PFSK-1 (cell line): ENCODE data around the gene KAZN.

Experiments
- FOXP2 ChIP-seq: optimal IDR thresholded peaks from 2 replicates; pipeline ENCODE3; 2011; ENCODE audit warnings: borderline replicate concordance, control low read depth, inconsistent platforms; ENCODE audit not compliant: insufficient read depth; ENCODE audit errors: extremely low read length, extremely low read depth
- POLR2AphosphoS5 ChIP-seq: IDR thresholded peaks from 2 replicates; pipeline ENCODE4 v1.6.1; 2012; ENCODE audit warnings: low read depth, mild to moderate bottlenecking, control low read depth, low read length, moderate library complexity
- REST ChIP-seq, 2 experiments: IDR thresholded peaks; 2 replicates each; pipeline versions ENCODE4 v1.6.1 to v1.8.0; 2011 to 2012; ENCODE audit warnings: low read depth in 2 of 2, low read length in 2 of 2, control low read depth in 1 of 2, inconsistent platforms in 1 of 2, mild to moderate bottlenecking in 1 of 2, moderate library complexity in 1 of 2; ENCODE audit not compliant: insufficient read depth in 1 of 2
- SIN3A ChIP-seq: IDR thresholded peaks from 2 replicates; pipeline ENCODE4 v1.6.1; 2012; ENCODE audit warnings: mild to moderate bottlenecking, low read length, moderate library complexity, borderline replicate concordance; ENCODE audit not compliant: insufficient read depth
- TAF1 ChIP-seq: IDR thresholded peaks from 2 replicates; pipeline ENCODE4 v1.6.1; 2012; ENCODE audit warnings: low read length, control low read depth, borderline replicate concordance; ENCODE audit not compliant: insufficient read depth

Gene KAZN

GRCh38 chr1:14964711-14965055 is 366.2 kb downstream of the KAZN start:
- TF ChIP-seq FOXP2 (no peak), SIN3A (no peak), POLR2AphosphoS5 (no peak), TAF1 (no peak), REST (IDR thresholded peaks at IDR 0.05; ENCODE audit: insufficient read depth in 1 of 2, low read depth in 2 of 2, low read length in 2 of 2) (no peak)

GRCh38 chr1:14968251-14968851 is 369.9 kb downstream of the KAZN start:
- TF ChIP-seq SIN3A (no peak), FOXP2 (no peak), POLR2AphosphoS5 (no peak), REST (IDR thresholded peaks at IDR 0.05; ENCODE audit: insufficient read depth in 1 of 2, low read depth in 2 of 2, low read length in 2 of 2) (no peak), TAF1 (no peak)

GRCh38 chr1:14969006-14969405 is 370.5 kb downstream of the KAZN start:
- TF ChIP-seq SIN3A: no peak
- TF ChIP-seq FOXP2: no peak
- TF ChIP-seq REST (IDR thresholded peaks at IDR 0.05; ENCODE audit: insufficient read depth in 1 of 2, low read depth in 2 of 2, low read length in 2 of 2): no peak
- no peak for TF ChIP-seq POLR2AphosphoS5
- TF ChIP-seq TAF1: no peak

- TF ChIP-seq SIN3A (no peak), TAF1 (no peak), FOXP2 (no peak), POLR2AphosphoS5 (no peak), REST (IDR thresholded peaks at IDR 0.05; ENCODE audit: insufficient read depth in 1 of 2, low read depth in 2 of 2, low read length in 2 of 2) (no peak)
Measured at GRCh38 chr1:14970115-14970798, 371.8 kb downstream of the KAZN start.

GRCh38 chr1:14970799-14971141 is 372.3 kb downstream of the KAZN start:
- TF ChIP-seq TAF1: no peak
- no peak for TF ChIP-seq SIN3A
- TF ChIP-seq REST (IDR thresholded peaks at IDR 0.05; ENCODE audit: insufficient read depth in 1 of 2, low read depth in 2 of 2, low read length in 2 of 2): no peak
- no peak for TF ChIP-seq FOXP2
- TF ChIP-seq POLR2AphosphoS5: no peak
